ENCODE measurements around the gene ARMC9.
"Not testable (repeated sequence)": the region's sequence is repeated elsewhere in the genome, so short reads cannot be mapped to it uniquely, and the experiment has no call there.

The ARMC9 gene

DNA sequence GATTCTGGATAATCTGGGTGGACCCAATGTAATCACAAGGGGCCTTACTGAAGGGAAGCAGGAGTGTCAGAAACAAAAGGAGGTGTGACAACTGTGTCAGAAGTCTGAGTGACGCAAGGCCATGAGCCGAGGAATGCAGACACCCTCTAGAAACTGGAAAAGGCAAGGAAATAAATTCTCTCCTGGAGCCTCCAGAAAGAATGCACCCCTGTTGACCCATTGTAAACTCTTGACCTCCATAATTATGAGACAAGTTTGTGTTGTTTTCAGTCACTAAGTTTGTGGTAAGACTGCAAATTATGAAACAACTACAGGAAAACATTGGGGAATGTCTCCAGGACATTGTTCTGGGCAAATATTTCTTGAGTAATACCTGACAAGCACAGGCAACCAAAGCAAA, 149.7 kb downstream of the ARMC9 start:
- Histone ChIP-seq H3K36me3 (ENCODE audit: control insufficient read depth, insufficient read depth, low read length) (no peaks in the 10 kb centered on the region), H3K4me1 (ENCODE audit: control insufficient read depth, insufficient read depth, low read length) (peaks cover 10% of the 10 kb centered on the region), H3K9ac (ENCODE audit: low read length) (no peak overlapping the region)

DNA sequence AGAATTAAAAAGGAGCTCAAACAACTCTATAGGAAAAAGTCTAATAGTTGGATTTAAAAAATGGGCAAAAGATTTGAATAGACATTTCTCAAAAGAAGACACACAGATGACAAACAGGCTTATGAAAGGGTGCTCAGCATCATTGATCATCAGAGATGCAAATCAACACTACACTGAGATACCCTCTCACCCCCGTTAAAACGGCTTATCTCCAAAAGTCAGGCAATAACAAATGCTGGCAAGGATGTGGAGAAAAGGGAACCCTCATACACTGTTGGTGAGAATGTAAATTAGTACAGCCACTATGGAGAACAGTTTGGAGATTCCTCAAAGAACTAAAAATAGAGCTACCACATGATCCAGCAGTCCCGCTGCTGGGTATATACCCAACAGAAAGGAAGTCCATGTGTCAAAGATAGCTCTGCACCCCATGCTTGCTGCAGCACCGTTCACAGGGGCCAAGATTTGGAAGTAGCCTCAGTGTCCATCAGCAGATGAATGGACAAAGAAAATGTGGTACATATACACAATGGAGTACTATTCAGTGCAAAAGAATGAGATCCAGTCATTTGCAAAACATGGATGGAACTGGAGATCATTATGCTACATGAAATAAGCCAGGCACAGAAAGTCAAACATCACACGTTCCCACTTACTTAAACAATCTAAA, 150.4 kb downstream of the ARMC9 start:
- H3K9me3 ChIP-seq (ENCODE audit: control insufficient read depth, low read length) = no peaks in the 10 kb centered on the region
- H3K9ac ChIP-seq (ENCODE audit: low read length) = no peak overlapping the region
- H3K27me3 ChIP-seq (ENCODE audit: control insufficient read depth, insufficient read depth, low read length) = no peaks in the 10 kb centered on the region
- H3K36me3 ChIP-seq (ENCODE audit: control insufficient read depth, insufficient read depth, low read length) = no peaks in the 10 kb centered on the region
- no peak overlapping the region for H3K4me3 ChIP-seq (ENCODE audit: low read length)
- H3K4me1 ChIP-seq (ENCODE audit: control insufficient read depth, insufficient read depth, low read length) = peaks cover 10% of the 10 kb centered on the region

More for the DNA sequence above, 149.7 kb downstream of the ARMC9 start:
- Histone ChIP-seq H3K27me3 (ENCODE audit: control insufficient read depth, insufficient read depth, low read length) (no peaks in the 10 kb centered on the region), H3K4me3 (ENCODE audit: low read length) (no peak overlapping the region), H3K9me3 (ENCODE audit: control insufficient read depth, low read length) (no peaks in the 10 kb centered on the region)

DNA sequence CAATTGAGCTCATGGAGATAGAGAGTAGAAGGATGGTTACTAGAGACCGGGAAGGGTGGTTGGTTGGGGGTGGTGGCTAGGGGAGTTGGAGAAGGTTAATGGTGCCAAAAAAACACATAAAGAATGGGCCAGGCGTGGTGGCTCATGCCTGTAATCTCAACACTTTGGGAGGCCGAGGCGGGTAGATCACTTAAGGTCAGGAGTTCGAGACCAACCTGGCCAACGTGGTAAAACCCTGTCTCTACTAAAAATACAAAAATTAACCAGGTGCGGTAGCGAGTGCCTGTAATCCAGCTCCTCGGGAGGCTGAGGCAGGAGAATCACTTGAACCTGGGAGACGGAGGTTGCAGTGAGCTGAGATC, 150.9 kb downstream of the ARMC9 start:
- H3K36me3 ChIP-seq (ENCODE audit: control insufficient read depth, insufficient read depth, low read length); H3K9me3 ChIP-seq (ENCODE audit: control insufficient read depth, low read length); H3K4me1 ChIP-seq (ENCODE audit: control insufficient read depth, insufficient read depth, low read length): not testable (repeated sequence)

DNA sequence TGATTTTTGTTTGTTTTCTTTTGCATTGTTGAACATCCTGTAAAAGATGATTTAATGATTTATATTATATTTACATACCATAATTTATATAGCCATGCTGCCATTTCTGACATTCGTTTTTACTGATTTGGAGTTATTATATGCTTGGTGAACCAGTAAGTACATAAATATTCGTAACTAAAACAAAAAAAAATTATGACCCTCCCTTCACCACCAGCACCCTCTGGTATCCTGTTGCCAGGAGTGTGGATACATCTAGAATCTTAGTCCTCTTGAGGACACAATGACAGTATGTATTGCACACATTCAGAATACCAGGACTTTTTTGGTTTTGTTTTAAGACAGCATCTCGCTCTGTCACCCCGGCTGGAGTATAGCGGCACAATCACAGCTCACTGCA, 153.2 kb downstream of the ARMC9 start:
- no peak overlapping the region for H3K9ac ChIP-seq (ENCODE audit: low read length)
- no peaks in the 10 kb centered on the region for H3K36me3 ChIP-seq (ENCODE audit: control insufficient read depth, insufficient read depth, low read length)
- H3K4me1 ChIP-seq (ENCODE audit: control insufficient read depth, insufficient read depth, low read length) = peaks cover 10% of the 10 kb centered on the region
- no peaks in the 10 kb centered on the region for H3K9me3 ChIP-seq (ENCODE audit: control insufficient read depth, low read length)
- no peaks in the 10 kb centered on the region for H3K27me3 ChIP-seq (ENCODE audit: control insufficient read depth, insufficient read depth, low read length)
- no peak overlapping the region for H3K4me3 ChIP-seq (ENCODE audit: low read length)

More for the DNA sequence above, 150.9 kb downstream of the ARMC9 start:
- not testable (repeated sequence) for H3K27me3 ChIP-seq (ENCODE audit: control insufficient read depth, insufficient read depth, low read length); H3K9ac ChIP-seq (ENCODE audit: low read length); H3K4me3 ChIP-seq (ENCODE audit: low read length)

DNA sequence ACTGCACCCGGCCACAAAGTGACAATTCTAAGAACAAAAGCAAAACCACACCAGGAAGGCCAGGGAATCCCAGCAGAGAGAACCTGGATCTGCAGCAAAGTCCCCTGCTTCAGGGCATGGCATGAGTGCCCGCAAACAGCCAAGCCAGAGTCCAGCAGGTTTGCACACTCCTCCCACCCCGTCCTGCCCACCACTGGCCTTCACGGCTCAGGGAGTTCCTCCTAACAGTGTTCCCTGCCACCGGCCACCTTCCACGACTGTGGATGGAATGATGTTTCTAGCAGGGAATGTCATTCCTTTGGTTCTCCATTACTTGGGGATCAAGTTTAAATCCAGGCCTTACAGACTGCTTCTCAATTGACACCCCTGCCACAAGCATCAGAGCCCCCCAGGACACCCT, 155.0 kb downstream of the ARMC9 start:
- no peaks in the 10 kb centered on the region for H3K9me3 ChIP-seq (ENCODE audit: control insufficient read depth, low read length)
- no peak overlapping the region for H3K4me3 ChIP-seq (ENCODE audit: low read length)
- no peak overlapping the region for H3K9ac ChIP-seq (ENCODE audit: low read length)
- no peaks in the 10 kb centered on the region for H3K27me3 ChIP-seq (ENCODE audit: control insufficient read depth, insufficient read depth, low read length)
- H3K4me1 ChIP-seq (ENCODE audit: control insufficient read depth, insufficient read depth, low read length) = no peaks in the 10 kb centered on the region
- no peaks in the 10 kb centered on the region for H3K36me3 ChIP-seq (ENCODE audit: control insufficient read depth, insufficient read depth, low read length)

DNA sequence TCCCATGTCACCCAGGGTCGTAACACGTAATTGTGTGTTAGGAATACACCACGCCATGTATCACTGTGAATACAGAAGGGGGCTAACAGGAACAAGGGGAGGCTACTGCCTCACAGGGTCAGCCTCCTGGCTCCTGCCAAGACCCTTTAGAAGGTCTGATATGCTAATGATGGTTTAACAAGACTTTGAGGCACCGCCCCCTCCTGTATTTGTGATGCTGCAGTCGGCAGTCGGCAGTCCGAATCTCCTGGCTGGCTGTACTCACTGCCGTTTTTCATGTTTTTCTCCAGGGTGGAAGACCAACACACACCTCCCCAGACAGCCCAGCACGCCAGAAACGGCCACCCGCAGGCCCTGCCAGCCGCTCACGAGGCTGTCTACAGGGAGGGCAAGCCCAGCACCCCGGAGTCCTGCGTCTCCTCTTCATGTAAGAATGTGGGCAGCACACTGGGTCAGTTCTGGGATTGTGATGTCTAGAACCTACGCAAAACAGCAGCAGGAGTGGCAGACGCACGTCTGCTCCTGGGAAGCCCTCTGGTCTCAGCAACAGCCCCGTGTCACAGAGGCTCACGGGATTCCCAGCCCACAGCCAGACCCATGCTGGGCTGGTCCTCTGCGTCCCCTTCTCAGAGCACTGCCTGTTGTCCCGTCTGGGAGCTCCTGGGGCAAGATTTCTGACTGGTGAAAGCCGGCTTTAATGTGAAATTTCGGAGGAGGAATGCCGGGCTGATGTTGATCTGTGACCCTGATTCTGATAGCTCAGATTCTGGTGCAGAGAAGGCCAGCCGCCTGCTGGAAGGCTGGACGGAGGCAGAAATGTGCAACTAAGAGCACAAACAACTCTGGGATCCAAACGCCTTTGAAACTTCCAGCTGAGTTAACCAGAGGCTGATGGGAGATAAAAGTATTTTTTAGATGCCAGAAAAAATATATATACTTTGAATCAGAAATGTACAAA, 157.4 kb downstream of the ARMC9 start:
- Histone ChIP-seq H3K36me3 (ENCODE audit: control insufficient read depth, insufficient read depth, low read length) (no peaks in the 10 kb centered on the region), H3K4me1 (ENCODE audit: control insufficient read depth, insufficient read depth, low read length) (peaks cover 9% of the 10 kb centered on the region), H3K27me3 (ENCODE audit: control insufficient read depth, insufficient read depth, low read length) (no peaks in the 10 kb centered on the region), H3K9me3 (ENCODE audit: control insufficient read depth, low read length) (no peaks in the 10 kb centered on the region), H3K4me3 (ENCODE audit: low read length) (no peak overlapping the region), H3K9ac (ENCODE audit: low read length) (no peak overlapping the region)

DNA sequence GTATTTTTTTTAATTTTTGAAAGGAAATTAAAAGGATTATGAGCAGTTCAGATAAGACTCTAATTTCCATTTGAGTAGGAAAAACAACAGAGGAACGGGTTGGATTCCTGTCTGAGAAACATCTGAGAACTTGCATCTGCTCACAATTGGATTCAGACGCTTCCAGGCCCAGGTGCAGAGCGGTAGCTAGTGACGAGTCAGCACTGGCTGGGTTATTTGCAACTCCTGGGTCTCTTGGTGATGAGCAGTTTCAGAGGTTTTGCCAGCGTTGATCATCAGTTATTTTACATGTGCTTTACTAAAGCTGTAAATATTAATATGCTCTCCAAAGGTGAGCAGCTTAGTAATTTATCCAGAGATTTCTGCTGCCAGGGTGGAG, 158.0 kb downstream of the ARMC9 start:
- no peak overlapping the region for H3K4me3 ChIP-seq (ENCODE audit: low read length)
- peaks cover 9% of the 10 kb centered on the region for H3K4me1 ChIP-seq (ENCODE audit: control insufficient read depth, insufficient read depth, low read length)
- H3K36me3 ChIP-seq (ENCODE audit: control insufficient read depth, insufficient read depth, low read length) = no peaks in the 10 kb centered on the region
- no peak overlapping the region for H3K9ac ChIP-seq (ENCODE audit: low read length)
- H3K27me3 ChIP-seq (ENCODE audit: control insufficient read depth, insufficient read depth, low read length) = no peaks in the 10 kb centered on the region
- no peaks in the 10 kb centered on the region for H3K9me3 ChIP-seq (ENCODE audit: control insufficient read depth, low read length)

DNA sequence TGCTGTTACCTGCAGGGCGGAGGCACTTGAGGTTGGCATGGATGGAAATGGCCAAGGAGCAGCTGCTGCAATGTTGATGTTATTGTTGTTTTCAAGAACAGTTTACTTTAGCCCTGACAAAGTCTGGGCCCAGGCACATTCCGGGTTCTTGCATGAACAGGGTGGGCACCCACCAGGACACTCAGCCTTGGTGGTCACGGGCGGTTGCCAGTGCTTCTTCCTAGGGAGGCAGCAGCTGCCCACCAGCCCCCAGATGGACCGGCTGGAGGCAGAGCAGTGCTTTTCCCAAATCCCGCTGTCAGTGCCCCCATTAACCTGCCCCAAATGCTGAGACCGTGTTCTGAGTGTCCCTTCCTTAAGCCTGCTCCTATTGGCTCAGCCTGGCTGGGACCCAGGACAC, 158.6 kb downstream of the ARMC9 start:
- Histone ChIP-seq H3K9ac (ENCODE audit: low read length) (no peak overlapping the region), H3K4me1 (ENCODE audit: control insufficient read depth, insufficient read depth, low read length) (peaks cover 15% of the 10 kb centered on the region), H3K9me3 (ENCODE audit: control insufficient read depth, low read length) (no peaks in the 10 kb centered on the region), H3K27me3 (ENCODE audit: control insufficient read depth, insufficient read depth, low read length) (no peaks in the 10 kb centered on the region), H3K36me3 (ENCODE audit: control insufficient read depth, insufficient read depth, low read length) (no peaks in the 10 kb centered on the region), H3K4me3 (ENCODE audit: low read length) (no peak overlapping the region)

DNA sequence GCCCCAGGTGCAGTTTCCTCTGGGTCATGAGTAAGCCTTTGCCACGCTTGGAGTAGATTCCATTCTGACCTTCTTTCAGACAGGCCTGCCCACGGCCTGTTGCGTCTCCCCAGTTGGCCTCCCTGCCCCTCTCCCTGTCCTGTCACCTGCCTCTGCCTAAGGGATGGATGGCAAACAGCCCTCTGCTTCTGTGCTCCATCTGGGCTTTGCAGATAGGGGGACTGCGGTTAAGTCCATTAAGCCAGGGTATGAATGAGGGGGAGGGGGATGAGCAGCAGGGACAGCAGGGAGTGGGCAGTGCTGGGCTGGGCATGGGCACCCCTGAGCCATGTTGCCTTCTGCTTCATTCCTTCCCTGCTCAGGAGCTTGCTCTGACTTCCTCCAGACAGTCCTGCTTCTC, 159.5 kb downstream of the ARMC9 start:
- Histone ChIP-seq H3K27me3 (ENCODE audit: control insufficient read depth, insufficient read depth, low read length) (no peaks in the 10 kb centered on the region), H3K9ac (ENCODE audit: low read length) (no peak overlapping the region), H3K4me1 (ENCODE audit: control insufficient read depth, insufficient read depth, low read length) (peaks cover 16% of the 10 kb centered on the region), H3K9me3 (ENCODE audit: control insufficient read depth, low read length) (no peaks in the 10 kb centered on the region), H3K36me3 (ENCODE audit: control insufficient read depth, insufficient read depth, low read length) (no peaks in the 10 kb centered on the region), H3K4me3 (ENCODE audit: low read length) (no peak overlapping the region)

DNA sequence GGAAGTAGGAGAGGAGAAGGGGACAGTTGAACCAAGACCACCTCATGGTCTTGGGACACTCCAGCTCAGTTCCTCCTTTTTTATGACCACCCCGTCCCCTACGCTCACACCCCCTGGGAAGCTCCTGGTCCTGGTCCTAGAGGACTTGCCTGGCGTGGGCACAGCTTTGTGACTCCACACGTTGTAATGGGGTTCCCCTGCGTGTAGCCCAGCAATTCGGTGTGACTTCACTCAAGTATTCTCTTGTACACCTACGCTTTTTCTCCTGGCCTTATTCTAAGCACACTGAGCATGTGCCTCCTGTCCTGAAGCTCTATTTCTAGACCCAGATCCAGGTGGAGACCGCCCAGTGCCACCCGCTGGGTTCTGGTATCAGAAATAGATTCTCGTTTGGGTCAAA, 161.0 kb downstream of the ARMC9 start:
- no peaks in the 10 kb centered on the region for H3K36me3 ChIP-seq (ENCODE audit: control insufficient read depth, insufficient read depth, low read length)
- H3K9me3 ChIP-seq (ENCODE audit: control insufficient read depth, low read length) = no peaks in the 10 kb centered on the region
- H3K9ac ChIP-seq (ENCODE audit: low read length) = no peak overlapping the region
- peaks cover 16% of the 10 kb centered on the region for H3K4me1 ChIP-seq (ENCODE audit: control insufficient read depth, insufficient read depth, low read length)
- no peak overlapping the region for H3K4me3 ChIP-seq (ENCODE audit: low read length)
- no peaks in the 10 kb centered on the region for H3K27me3 ChIP-seq (ENCODE audit: control insufficient read depth, insufficient read depth, low read length)

DNA sequence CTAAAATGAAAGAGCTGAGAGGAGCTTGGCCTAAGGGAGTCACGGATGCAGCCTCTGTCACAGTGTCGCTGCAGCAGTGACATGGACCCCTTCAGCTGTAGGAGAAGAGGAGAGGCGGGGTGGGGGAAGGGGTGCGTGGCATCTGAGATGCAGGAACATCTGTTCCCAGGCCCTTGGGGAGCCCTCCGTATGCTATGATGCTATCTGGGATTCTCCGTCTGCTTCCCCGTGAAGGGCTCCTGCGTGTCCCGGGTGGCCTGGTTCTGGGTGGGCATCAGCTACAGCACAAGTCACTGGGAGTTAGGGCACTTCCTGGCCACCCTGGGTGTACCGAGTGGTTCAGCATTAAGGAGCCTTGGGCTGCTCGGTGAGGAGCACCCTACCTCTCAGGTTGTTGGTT, 161.5 kb downstream of the ARMC9 start:
- Histone ChIP-seq H3K4me3 (ENCODE audit: low read length) (no peak overlapping the region), H3K9me3 (ENCODE audit: control insufficient read depth, low read length) (no peaks in the 10 kb centered on the region), H3K4me1 (ENCODE audit: control insufficient read depth, insufficient read depth, low read length) (peaks cover 20% of the 10 kb centered on the region), H3K27me3 (ENCODE audit: control insufficient read depth, insufficient read depth, low read length) (no peaks in the 10 kb centered on the region), H3K36me3 (ENCODE audit: control insufficient read depth, insufficient read depth, low read length) (no peaks in the 10 kb centered on the region), H3K9ac (ENCODE audit: low read length) (no peak overlapping the region)

DNA sequence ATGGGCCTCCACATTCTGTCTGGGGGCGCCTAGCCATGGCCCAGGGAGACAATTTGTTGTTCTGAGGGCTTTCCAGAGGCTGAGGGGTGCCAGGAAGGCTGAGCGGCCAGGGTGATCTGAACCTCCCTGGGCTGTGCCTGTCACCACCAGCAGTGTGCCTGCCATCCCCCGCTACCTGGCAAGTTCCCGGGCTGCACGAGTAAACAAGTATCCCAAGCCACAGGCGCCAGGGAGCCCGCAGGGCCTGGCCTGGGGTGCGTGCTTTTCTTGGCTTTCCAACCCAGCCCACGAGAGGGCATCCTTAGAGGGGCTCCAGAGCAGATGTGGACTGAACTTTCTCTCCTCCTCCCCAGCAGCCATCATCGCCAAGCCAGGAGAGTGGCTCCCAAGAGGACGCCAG, 162.0 kb downstream of the ARMC9 start:
- Histone ChIP-seq H3K4me1 (ENCODE audit: control insufficient read depth, insufficient read depth, low read length) (peaks cover 24% of the 10 kb centered on the region), H3K36me3 (ENCODE audit: control insufficient read depth, insufficient read depth, low read length) (no peaks in the 10 kb centered on the region)

More for the DNA sequence above, 162.0 kb downstream of the ARMC9 start:
- H3K9me3 ChIP-seq (ENCODE audit: control insufficient read depth, low read length) = no peaks in the 10 kb centered on the region
- H3K9ac ChIP-seq (ENCODE audit: low read length) = no peak overlapping the region
- H3K4me3 ChIP-seq (ENCODE audit: low read length) = no peak overlapping the region
- H3K27me3 ChIP-seq (ENCODE audit: control insufficient read depth, insufficient read depth, low read length) = no peaks in the 10 kb centered on the region
